HepG2 (cell line): Measurements from ENCODE around the gene VPREB3. TPM values are rescaled to one million over a fixed set of nuclear protein-coding genes. Genes with fewer than 3 reads are reported as not detected.

Experiments
- ATAC-seq: fragments of 200-7000 bp; cut with Tn5 transposase; 3 replicates; pipeline ENCODE4 v1.9.1; 2020; ENCODE audit warnings: mild to moderate bottlenecking, moderate library complexity
- BruUV-seq: library from RNA; stranded (reverse); fragments of 400-500 nt; replicated peaks from 2 replicates; lab custom pipeline; 2021; lab: Mats Ljungman, UMichigan
- CTCF ChIA-PET: fragments of 300-600 bp; formaldehyde crosslinking; extraction: SDS; loops from one replicate; lab custom pipeline; 2021; ENCODE audit warnings: low total read pairs, inconsistent platforms, low intra/inter-chr PET ratio; lab: Yijun Ruan, JAX
- POLR2A ChIA-PET: fragments of 350-600 bp; sonication (Branson Sonifier 250); formaldehyde crosslinking; loops from one replicate; lab custom pipeline; 2020; ENCODE audit warnings: antibody characterized with exemption, inconsistent platforms; lab: Yijun Ruan, JAX
- DNase-seq: peaks from one replicate; pipeline ENCODE4 v3.0.0-alpha.2; 2015; ENCODE audit warnings: low spot score
- FAIRE-seq: peaks from 3 replicates; lab custom pipeline; 2011; peaks lifted over from hg19 to GRCh38; lab: Jason Lieb, UNC
- H2AFZ ChIP-seq: one replicate; pipeline ENCODE4 v1.6.1; 2011; ENCODE audit warnings: low read length, inconsistent platforms
- H3K27ac ChIP-seq: fragments of 300-600 bp; 3 replicates; pipeline ENCODE4 v1.8.0; 2011; ENCODE audit warnings: mixed run types, mild to moderate bottlenecking, mixed read lengths, low read length, inconsistent platforms; ENCODE audit not compliant: insufficient read depth; ENCODE audit errors: extremely low read length
- H3K27me3 ChIP-seq, 2 experiments: fragments of 200-600 bp in 1 of 2; 2 replicates in 1 of 2; 3 replicates in 1 of 2; pipeline versions ENCODE4 v1.6.0 to v1.8.0; 2011; ENCODE audit warnings: low read length in 2 of 2, mild to moderate bottlenecking in 2 of 2, moderate library complexity in 2 of 2, inconsistent platforms in 1 of 2; ENCODE audit not compliant: insufficient read depth in 2 of 2, control insufficient read depth in 1 of 2
- H3K36me3 ChIP-seq, 2 experiments: fragments of 200-600 bp in 1 of 2; replicated peaks in 1 of 2; 2 replicates in 1 of 2; 3 replicates in 1 of 2; pipeline versions ENCODE4 v1.5.1 to v1.8.0; 2011; ENCODE audit warnings: low read length in 2 of 2, inconsistent platforms in 1 of 2; ENCODE audit not compliant: insufficient read depth in 2 of 2, control insufficient read depth in 1 of 2
- H3K4me1 ChIP-seq: 2 replicates; pipeline ENCODE4 v1.5.1; 2012; ENCODE audit warnings: low read length, inconsistent platforms; ENCODE audit not compliant: insufficient read depth
- H3K4me2 ChIP-seq: 2 replicates; pipeline ENCODE4 v1.6.0; 2011; ENCODE audit warnings: low read depth, low read length, inconsistent platforms
- H3K4me3 ChIP-seq, 3 experiments: fragments of 200-600 bp in 1 of 3; sonication (generic), shearing (Covaris generic) in 1 of 3; replicated peaks in 1 of 3; 2 replicates each; pipeline ENCODE4 v1.5.1; 2011 to 2016; ENCODE audit warnings: low read length in 3 of 3, inconsistent platforms in 2 of 3, low read depth in 2 of 3, mild to moderate bottlenecking in 2 of 3, control low read depth in 1 of 3, mixed read lengths in 1 of 3; ENCODE audit not compliant: insufficient read depth in 1 of 3
- H3K79me2 ChIP-seq: one replicate; pipeline ENCODE4 v1.6.1; 2011; ENCODE audit warnings: low read length, inconsistent platforms; ENCODE audit not compliant: insufficient read depth
- H3K9ac ChIP-seq: 2 replicates; pipeline ENCODE4 v1.6.0; 2011; ENCODE audit warnings: mild to moderate bottlenecking, low read depth, low read length, inconsistent platforms; ENCODE audit not compliant: insufficient read depth
- H3K9me3 ChIP-seq: 2 replicates; pipeline ENCODE4 v1.5.1; 2012; ENCODE audit warnings: mild to moderate bottlenecking, low read length
- H4K20me1 ChIP-seq: 2 replicates; pipeline ENCODE4 v1.6.0; 2011; ENCODE audit warnings: inconsistent platforms, mild to moderate bottlenecking, low read length, moderate library complexity; ENCODE audit not compliant: insufficient read depth
- BORCS8-MEF2B ChIP-seq: sonication (generic); formaldehyde crosslinking; IDR thresholded peaks from 2 replicates; pipeline ENCODE4 v1.8.0; 2022; ENCODE audit warnings: mild to moderate bottlenecking, missing genetic modification reagents
- EED ChIP-seq: sonication (generic); formaldehyde crosslinking; IDR thresholded peaks from 2 replicates; pipeline ENCODE4 v1.5.0; 2020; ENCODE audit warnings: mild to moderate bottlenecking, missing genetic modification reagents
- FOXJ3 ChIP-seq: sonication (generic); formaldehyde crosslinking; IDR thresholded peaks from 2 replicates; pipeline ENCODE4 v1.4.0; 2020; ENCODE audit warnings: missing genetic modification reagents, mild to moderate bottlenecking, borderline replicate concordance
- HOXA5 ChIP-seq: sonication (generic); formaldehyde crosslinking; IDR thresholded peaks from 2 replicates; pipeline ENCODE4 v1.4.0; 2020; ENCODE audit warnings: missing genetic modification reagents
- ISX ChIP-seq: sonication (generic); formaldehyde crosslinking; conservative IDR thresholded peaks from 2 replicates; pipeline ENCODE4 v1.5.0; 2020; ENCODE audit warnings: missing genetic modification reagents
- KAT8 ChIP-seq: IDR thresholded peaks from 2 replicates; pipeline ENCODE4 v1.6.1; 2016; ENCODE audit warnings: missing genetic modification reagents, missing compliant biosample characterization
- MAFF ChIP-seq: IDR thresholded peaks from 2 replicates; pipeline ENCODE4 v1.6.1; 2011; ENCODE audit warnings: low read depth, low read length, improper control_type of control experiment
- NFE2 ChIP-seq: sonication (generic); formaldehyde crosslinking; IDR thresholded peaks from 2 replicates; pipeline ENCODE4 v1.4.0; 2020; ENCODE audit warnings: missing genetic modification reagents
- NR0B2 ChIP-seq: sonication (generic); formaldehyde crosslinking; IDR thresholded peaks from 2 replicates; pipeline ENCODE4 v1.4.0; 2020; ENCODE audit warnings: mild to moderate bottlenecking, missing genetic modification reagents
- RBFOX2 ChIP-seq: fragments of 200-400 bp; formaldehyde crosslinking; IDR thresholded peaks from 2 replicates; pipeline ENCODE4 v1.6.1; 2017; ENCODE audit warnings: low read depth, mild to moderate bottlenecking, low read length
- SIN3A ChIP-seq: IDR thresholded peaks from 2 replicates; pipeline ENCODE4 v1.6.1; 2011; ENCODE audit warnings: low read depth, mild to moderate bottlenecking, control low read depth, low read length, borderline replicate concordance
- SIX1 ChIP-seq: sonication (generic); formaldehyde crosslinking; IDR thresholded peaks from 2 replicates; pipeline ENCODE4 v1.4.0; 2020; ENCODE audit warnings: missing genetic modification reagents, borderline replicate concordance
- SIX4 ChIP-seq: sonication (generic); formaldehyde crosslinking; IDR thresholded peaks from 2 replicates; pipeline ENCODE4 v1.4.0; 2020; ENCODE audit warnings: missing genetic modification reagents
- TBL1XR1 ChIP-seq: fragments of 150-350 bp; IDR thresholded peaks from 2 replicates; pipeline ENCODE4 v1.6.1; 2014; ENCODE audit warnings: borderline replicate concordance, low read length; ENCODE audit not compliant: partially characterized antibody
- TFDP2 ChIP-seq: sonication (generic); formaldehyde crosslinking; IDR thresholded peaks from 2 replicates; pipeline ENCODE4 v1.4.0; 2020; ENCODE audit warnings: missing genetic modification reagents
- ZIK1 ChIP-seq: sonication (generic); formaldehyde crosslinking; IDR thresholded peaks from 2 replicates; pipeline ENCODE4 v1.5.0; 2020; ENCODE audit warnings: mild to moderate bottlenecking, low read depth, missing genetic modification reagents, borderline replicate concordance
- ZNF264 ChIP-seq: sonication (generic); formaldehyde crosslinking; IDR thresholded peaks from 2 replicates; pipeline ENCODE4 v1.4.0; 2020; ENCODE audit warnings: missing genetic modification reagents
- ZNF343 ChIP-seq: sonication (generic); formaldehyde crosslinking; IDR thresholded peaks from 2 replicates; pipeline ENCODE4 v1.4.0; 2020; ENCODE audit warnings: mild to moderate bottlenecking, missing genetic modification reagents
- ZNF605 ChIP-seq: sonication (generic); formaldehyde crosslinking; IDR thresholded peaks from 2 replicates; pipeline ENCODE4 v1.8.0; 2022; ENCODE audit warnings: mild to moderate bottlenecking, missing genetic modification reagents
- ZNF7 ChIP-seq: IDR thresholded peaks from 2 replicates; pipeline ENCODE4 v1.6.1; 2016; ENCODE audit warnings: missing biosample characterization, missing genetic modification reagents
- WGBS: methylation state at CpG from one replicate; pipeline ENCODE4 v1.1.6; 2017; ENCODE audit warnings: low lambda C conversion rate; 5-methylcytosine and 5-hydroxymethylcytosine counted together
- in situ Hi-C: cut with HindIII; loops from 2 replicates; pipeline ENCODE4 v1.10.0; 2017; ENCODE audit warnings: low pct_unique_long_range_greater_than_20kb; ENCODE audit not compliant: extremely low pct_ligation_motif_present
- intact Hi-C: fragments of 100-400 bp; cut with micrococcal nuclease; formaldehyde crosslinking; loops from one replicate; pipeline ENCODE4 v1.10.0; 2022; ENCODE audit not compliant: unreplicated experiment
- polyA plus RNA-seq, 8 experiments: library from polyadenylated mRNA; depleted of rRNA in 3 of 8; stranded (reverse) in 7 of 8; unstranded in 1 of 8; fragments of >200 nt; fragmentation: Illumina TruSeq in 4 of 8; extraction: Trizol in 4 of 8; gene quantifications; 2 replicates each; pipeline versions ENCODE4 v1.2.1 to v1.2.3, GENCODE V29; 2011 to 2016; ENCODE audit warnings: low read depth in 4 of 8, missing spikeins in 1 of 8, mixed read lengths in 1 of 8; ENCODE audit not compliant: insufficient read depth in 1 of 8
- total RNA-seq, 5 experiments: library from RNA; depleted of rRNA; stranded (reverse); fragments of >200 nt; fragmentation: Illumina TruSeq; extraction: Trizol; gene quantifications; 2 replicates each; pipeline ENCODE4 v1.2.3, GENCODE V29; 2016; ENCODE audit warnings: low read depth in 1 of 5
- TF ChIP-seq, protein P1 (sequence below): sonication (generic); formaldehyde crosslinking; IDR thresholded peaks from 2 replicates; pipeline ENCODE4 v1.5.1; 2020; ENCODE audit warnings: mild to moderate bottlenecking, missing genetic modification reagents, borderline replicate concordance

Gene VPREB3
- total and polyA plus RNA-seq, 2 of the 13 experiments (the other 11 are each of a cell fraction or from before 2014, with no cell fraction given) = 0.22 TPM; not detected in 1

- H3K4me3 ChIP-seq = 0 out of 6 replicates have a peak overlapping the region, but pooled peaks of 1 of the 3 experiments have one; percentile 1
- WGBS = 73% methylated on average over 4 of the region's 4 CpGs
- peaks cover 50% of the 10 kb centered on the region for H3K4me1 ChIP-seq
- ATAC-seq (peak; percentile 2; the same call in 1 of the 3 replicates), DNase-seq (no peak), FAIRE-seq (no peak)
- no peaks in the 10 kb centered on the region for H3K9me3 ChIP-seq
- intact Hi-C loops = loop anchor here (1.0 to 5.0 kb wide), 2 partner anchors 21 to 68 kb away; partner anchors contain the start of gene SLC2A11
- peak overlapping the region; percentile 99 for H3K4me2 ChIP-seq
- H3K9ac ChIP-seq = peak overlapping the region; percentile 34; the same call in 1 of the 2 replicates
- CTCF ChIA-PET = interaction anchor here (0.8 to 1.8 kb wide), 2 partner anchors 18 to 21 kb away, joined by 7 to 18 read pairs; partner anchors contain the start of gene CHCHD10
- TF ChIP-seq BORCS8-MEF2B (no peak), ISX (no peak), EED (CRISPR knock-in tag) (no peak), TBL1XR1 (no peak), SIX1 (CRISPR knock-in tag) (peak; percentile 48; the same call in 1 of the 2 replicates), KAT8 (CRISPR knock-in tag) (no peak), ZNF7 (CRISPR knock-in tag) (peak; percentile 66), RBFOX2 (no peak), NR0B2 (CRISPR knock-in tag) (no peak), NFE2 (CRISPR knock-in tag) (no peak), HOXA5 (no peak), ZNF605 (no peak), SIN3A (no peak), TFDP2 (CRISPR knock-in tag) (no peak), SIX4 (CRISPR knock-in tag) (peak; percentile 77), MAFF (no peak), ZNF343 (CRISPR knock-in tag) (no peak), ZIK1 (CRISPR knock-in tag) (no peak), ZNF264 (no peak), FOXJ3 (CRISPR knock-in tag) (peak; percentile 4; the same call in 1 of the 2 replicates)
- TF ChIP-seq, protein P1, sequence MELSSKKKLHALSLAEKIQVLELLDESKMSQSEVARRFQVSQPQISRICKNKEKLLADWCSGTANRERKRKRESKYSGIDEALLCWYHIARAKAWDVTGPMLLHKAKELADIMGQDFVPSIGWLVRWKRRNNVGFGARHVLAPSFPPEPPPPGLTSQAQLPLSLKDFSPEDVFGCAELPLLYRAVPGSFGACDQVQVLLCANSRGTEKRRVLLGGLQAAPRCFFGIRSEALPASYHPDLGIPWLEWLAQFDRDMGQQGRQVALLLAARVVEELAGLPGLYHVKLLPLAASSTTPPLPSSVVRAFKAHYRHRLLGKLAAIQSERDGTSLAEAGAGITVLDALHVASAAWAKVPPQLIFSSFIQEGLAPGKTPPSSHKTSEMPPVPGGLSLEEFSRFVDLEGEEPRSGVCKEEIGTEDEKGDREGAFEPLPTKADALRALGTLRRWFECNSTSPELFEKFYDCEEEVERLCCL = no peak
- POLR2A ChIA-PET = interaction anchor here (0.6 to 7.1 kb wide), 11 partner anchors 8 to 68 kb away, joined by 3 to 201 read pairs (median 4); partner anchors contain the start of genes CHCHD10, MMP11, SLC2A11 and ZNF70
- H3K27me3 ChIP-seq = no peaks in the 10 kb centered on the region
- peak overlapping the region; percentile 52 for H3K27ac ChIP-seq
- no TSS peak for BruUV-seq
- in situ Hi-C loops = no loop called here
- H2AFZ ChIP-seq = no peak overlapping the region
- H3K36me3 ChIP-seq = peaks cover 12 to 26% of the 10 kb centered on the region in 2 experiments
- H4K20me1 ChIP-seq = peaks cover 23% of the 10 kb centered on the region
- peaks cover 54% of the 10 kb centered on the region for H3K79me2 ChIP-seq
These were observed 34.9 kb upstream of the VPREB3 start for GRCh38 chr22:23789121-23789520.
